Stimulated activated CD8-positive, alpha-beta memory T cell treated with anti-CD3 and anti-CD28 coated beads, Interleukin-4, amount 100 ng/mL, for 24 hours (primary cell): ENCODE measurements around the gene PTMS.

Experiments used
- DNase-seq: peaks from one replicate; pipeline ENCODE4 v3.0.0-alpha.2; 2020; ENCODE audit warnings: low read depth

Gene PTMS

GRCh38 chr12:6771509-6772330 lies 5.6 kb downstream of the PTMS start:
- no peak for DNase-seq

GRCh38 chr12:6772331-6772695 lies 6.2 kb downstream of the PTMS start, which contains the start of gene LAG3:
LAG3 (plus strand) TSS chr12:6772520; CDS start chr12:6772853, 333 bp downstream.
- DNase-seq = peak; percentile 65

DNA sequence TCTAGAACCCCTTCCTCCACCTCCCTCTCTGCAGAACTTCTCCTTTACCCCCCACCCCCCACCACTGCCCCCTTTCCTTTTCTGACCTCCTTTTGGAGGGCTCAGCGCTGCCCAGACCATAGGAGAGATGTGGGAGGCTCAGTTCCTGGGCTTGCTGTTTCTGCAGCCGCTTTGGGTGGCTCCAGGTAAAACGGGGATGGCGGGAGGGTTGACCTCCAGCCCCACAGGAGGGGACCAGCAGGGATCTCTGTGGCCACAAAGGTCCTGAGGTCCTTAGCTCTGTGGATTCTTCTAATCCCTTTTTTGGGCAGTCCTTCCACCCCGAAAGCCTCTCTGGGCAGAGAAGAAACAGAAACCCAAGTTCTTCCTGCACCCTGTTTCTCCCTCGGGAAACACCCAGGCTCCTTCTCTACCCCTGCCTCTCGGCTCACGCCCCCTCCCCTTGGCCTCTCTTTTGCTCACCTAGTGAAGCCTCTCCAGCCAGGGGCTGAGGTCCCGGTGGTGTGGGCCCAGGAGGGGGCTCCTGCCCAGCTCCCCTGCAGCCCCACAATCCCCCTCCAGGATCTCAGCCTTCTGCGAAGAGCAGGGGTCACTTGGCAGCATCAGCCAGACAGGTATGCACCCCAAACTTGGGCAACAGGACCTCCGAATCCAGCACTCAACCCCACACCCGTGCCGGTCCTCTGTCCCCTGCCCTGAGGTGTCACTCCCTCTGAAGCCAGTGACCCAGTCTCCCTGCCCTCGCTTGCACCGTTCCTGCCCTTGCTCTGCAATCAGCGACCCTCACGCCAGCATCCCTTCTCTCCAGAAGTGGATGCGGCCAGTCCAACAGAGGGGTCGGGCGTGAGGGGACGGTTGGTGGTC lies 6.8 kb downstream of the PTMS start:
- DNase-seq = no peak

DNA sequence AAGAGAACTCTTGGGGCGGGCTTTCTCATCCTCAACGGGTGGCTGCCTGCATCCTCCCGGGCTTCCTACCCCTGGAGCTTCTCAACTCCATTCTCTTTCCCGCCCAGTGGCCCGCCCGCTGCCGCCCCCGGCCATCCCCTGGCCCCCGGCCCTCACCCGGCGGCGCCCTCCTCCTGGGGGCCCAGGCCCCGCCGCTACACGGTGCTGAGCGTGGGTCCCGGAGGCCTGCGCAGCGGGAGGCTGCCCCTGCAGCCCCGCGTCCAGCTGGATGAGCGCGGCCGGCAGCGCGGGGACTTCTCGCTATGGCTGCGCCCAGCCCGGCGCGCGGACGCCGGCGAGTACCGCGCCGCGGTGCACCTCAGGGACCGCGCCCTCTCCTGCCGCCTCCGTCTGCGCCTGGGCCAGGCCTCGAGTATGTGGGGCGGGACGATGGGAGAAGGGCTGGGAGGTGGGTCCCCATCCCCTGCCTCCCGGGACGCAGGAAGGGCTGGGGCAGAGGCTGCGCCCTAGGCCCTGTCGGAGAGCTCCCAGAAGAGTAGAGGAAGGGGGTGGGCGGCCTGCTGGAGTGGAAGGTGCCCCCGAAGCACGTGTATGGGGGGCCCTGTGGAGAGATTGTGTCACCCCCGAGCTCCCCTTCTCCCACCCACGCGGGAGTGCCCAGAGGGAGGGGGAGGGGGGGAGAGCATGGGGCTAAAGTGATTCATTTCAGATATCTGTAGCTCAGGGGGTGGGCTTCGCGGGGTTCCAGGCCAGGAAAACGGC lies 7.6 kb downstream of the PTMS start:
- DNase-seq = peak; percentile 74

- peak; percentile 39 for DNase-seq
Measured at GRCh38 chr12:6774499-6775062, 8.4 kb downstream of the PTMS start.

- no peak for DNase-seq
Measured at GRCh38 chr12:6775185-6776174, 9.3 kb downstream of the PTMS start.

- DNase-seq = no peak
Measured at GRCh38 chr12:6777386-6777785, 11.2 kb downstream of the PTMS start.

DNA sequence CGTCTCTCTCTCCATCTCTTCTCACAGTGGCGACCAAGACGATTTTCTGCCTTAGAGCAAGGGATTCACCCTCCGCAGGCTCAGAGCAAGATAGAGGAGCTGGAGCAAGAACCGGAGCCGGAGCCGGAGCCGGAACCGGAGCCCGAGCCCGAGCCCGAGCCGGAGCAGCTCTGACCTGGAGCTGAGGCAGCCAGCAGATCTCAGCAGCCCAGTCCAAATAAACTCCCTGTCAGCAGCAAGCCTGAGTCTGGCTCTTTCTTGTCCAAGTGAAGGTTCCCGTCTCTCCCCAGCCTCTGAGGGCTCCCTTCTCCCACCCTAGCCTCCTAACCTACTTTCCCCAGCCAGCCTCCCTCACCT lies 12.0 kb downstream of the PTMS start:
- no peak for DNase-seq

DNA sequence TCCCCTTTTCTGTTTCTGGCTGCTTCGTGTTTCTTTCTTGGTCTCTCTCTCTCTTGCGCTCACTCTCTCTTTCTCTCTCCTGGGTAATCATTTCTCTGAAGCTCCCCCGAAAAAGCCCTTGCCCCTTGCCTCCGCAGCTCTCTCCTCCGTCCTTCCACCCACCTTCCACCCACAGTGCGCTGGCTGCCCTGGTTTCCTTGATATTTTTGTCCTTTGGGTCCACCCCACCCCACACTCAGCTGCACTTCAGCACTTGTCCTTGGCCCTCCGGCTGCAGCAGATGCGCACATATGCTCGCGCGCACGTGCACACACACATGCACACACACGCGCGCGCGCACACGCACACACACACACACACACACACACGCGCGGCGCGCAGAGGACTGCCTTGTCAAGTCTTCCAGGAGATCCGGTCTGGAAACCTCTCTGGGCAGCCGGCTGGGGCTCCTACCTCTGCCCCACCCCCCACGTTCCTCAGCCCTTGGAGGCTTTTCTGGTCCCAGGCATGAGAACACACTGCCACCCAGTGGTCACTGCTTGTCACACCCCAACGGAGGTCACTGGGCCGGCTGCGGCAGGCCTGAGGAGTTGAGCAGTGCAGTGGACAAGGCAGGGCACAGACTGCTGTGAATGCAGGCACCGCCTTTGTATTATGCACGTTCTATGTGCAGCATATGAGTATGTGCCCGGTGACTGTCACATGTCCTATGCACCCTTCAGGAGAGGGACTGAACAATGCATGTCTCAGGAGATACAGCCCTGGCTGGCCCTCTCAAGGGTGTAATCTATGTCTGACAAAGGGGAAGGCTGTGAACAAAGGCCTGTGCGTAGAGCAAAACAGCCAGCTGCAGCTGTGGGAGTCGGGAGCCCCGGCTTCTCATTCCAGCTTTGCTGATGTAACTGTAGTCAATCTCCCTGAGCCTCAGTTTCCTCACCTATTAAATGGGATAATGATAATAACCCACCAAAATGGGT lies 12.7 kb downstream of the PTMS start:
- DNase-seq = peak; percentile 79

DNA sequence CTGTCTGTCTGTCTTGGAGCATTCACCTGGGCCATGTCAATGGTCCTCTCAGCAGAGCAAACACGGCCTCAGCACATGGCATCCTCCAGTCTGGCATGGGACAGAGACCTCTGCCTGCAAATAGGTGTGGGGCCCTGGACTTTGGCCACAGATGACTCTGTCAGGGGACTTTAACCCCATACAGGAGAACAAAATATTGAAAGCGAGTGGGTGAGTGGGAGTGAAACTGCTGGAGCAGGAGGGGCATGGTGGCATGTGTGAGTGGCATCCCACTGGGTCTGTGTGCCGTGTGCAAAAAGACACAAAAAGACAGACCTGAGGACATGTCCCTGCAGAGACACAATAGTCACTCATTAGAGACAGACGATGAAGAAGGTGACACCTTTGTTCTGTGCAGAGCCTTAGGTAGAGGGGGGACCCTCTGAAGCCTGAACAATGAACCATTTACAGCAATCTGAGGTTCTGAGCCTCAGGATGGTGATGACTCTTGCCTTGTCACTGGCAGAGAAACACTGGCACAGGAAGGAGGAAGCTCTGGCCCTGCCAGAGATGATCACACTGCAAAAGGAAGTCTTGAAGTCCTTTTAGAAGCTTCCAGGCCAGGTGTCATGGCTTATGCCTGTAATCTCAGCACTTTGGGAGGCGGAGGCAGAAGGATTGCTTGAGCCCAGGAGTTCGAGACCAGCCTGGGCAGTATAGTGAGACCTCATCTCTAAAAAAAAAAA lies 13.7 kb downstream of the PTMS start:
- DNase-seq = no peak

- DNase-seq = no peak
Measured at GRCh38 chr12:6780573-6780972, 14.4 kb downstream of the PTMS start.

- DNase-seq = no peak
Measured at GRCh38 chr12:6782119-6782518, 16.0 kb downstream of the PTMS start.

DNA sequence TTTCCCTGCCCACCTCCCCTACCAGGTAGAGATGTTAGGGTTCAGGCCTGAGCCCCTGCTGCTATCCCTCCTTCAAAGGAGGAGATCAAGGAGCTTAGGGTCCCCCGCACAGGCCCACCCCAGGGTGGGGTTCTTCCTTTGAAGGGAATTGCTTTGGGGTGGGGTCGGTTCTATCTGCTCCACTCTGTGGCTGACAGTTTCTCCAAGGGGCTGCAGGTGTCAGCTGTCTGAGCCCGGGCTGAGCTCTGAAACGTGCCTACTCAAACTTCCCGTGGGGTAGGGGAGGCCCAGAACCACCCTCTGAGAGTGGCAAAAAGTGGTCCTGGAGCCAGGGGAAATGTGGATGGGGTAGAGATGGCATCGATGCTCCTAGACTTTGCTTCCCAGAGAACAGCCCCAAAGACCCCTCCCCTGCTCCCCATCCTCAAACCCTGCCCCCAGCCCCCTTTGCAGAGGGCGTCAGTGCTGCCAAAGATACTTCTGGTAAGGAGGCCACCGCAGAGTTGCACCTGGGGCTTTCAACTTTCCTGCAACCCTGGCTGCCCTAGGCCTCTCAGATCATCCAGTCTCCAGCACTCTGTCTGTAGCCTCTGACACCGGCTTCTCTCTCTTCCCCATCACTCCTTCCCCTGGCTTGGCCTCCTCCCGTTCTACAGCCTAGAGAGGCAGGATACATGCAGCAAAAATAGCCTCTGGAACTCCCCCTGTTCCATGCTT lies 16.8 kb downstream of the PTMS start:
- no peak for DNase-seq

DNA sequence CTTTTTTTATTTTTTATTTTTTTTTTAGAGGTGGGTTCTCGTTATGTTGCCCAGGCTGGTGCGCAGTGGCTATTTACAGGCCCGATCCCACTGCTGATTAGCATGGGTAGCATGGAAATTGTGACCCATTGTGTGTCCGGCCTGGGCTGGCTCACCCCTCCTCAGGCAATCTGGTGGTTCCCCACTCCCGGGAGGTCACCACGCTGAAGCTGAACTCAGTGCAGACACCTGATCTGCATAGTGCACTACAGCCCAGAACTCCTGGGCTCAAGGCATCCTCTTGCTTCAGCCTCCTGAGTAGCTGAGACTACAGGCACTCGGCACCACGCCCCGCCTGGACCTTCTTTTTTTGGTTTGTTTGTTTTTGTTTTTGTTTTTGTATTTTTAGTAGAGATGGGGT lies 17.7 kb downstream of the PTMS start:
- no peak for DNase-seq

DNA sequence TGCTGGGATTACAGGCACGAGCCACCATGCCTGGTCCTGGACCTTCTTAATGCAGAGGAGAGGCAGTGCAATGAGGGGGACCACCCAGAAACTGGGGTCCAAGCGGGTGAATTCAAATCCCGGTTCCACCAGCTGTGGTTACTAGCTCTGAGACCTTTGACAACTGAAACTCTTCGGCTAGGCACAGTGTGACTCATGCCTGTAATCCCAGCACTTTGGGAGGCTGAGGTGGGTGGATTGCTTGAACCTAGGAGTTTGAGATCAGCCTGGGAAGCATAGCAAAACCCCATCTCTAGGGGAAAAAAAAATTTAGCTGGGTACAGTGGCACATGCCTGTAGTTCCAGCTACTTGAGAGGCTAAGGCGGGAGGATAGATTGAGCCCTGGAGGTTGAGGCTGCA lies 18.1 kb downstream of the PTMS start:
- DNase-seq = no peak

- DNase-seq = no peak
Measured at GRCh38 chr12:6784761-6785160, 18.6 kb downstream of the PTMS start.

GRCh38 chr12:6786416-6787094 lies 20.4 kb downstream of the PTMS start:
- no peak for DNase-seq

DNA sequence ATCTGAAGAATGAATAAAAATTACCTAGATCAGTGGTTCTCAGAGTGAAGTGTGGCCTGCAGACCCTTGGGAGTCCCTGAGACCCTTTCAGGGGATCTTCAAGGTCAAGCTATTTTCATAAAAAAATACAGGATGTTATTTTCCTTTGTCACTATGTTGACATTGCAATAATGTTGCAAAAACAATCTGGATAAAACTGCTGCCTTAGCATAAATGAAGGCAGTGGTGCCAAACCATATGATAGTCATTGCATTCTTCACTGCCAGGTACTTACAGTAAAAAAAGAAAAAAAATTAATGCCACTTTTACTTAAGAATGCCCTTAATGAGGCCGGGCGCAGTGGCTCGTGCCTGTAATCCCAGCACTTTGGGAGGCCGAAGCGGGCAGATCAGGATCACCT lies 21.1 kb downstream of the PTMS start:
- no peak for DNase-seq
